Spinal cord (tissue), 10 donors: ENCODE results near the gene VMA21. TPM values are rescaled to one million over a fixed set of nuclear protein-coding genes. Genes with fewer than 3 reads are reported as not detected.
A peak's percentile ranks its signal among the peaks of the same experiment; 100 is the strongest.

Experiments used
- DNase-seq, 6 donors: peaks; one replicate each; pipeline versions ENCODE4 v3.0.0 to v3.0.0-alpha.2; 2013 to 2015; ENCODE audit warnings: low spot score in 6 of 6, low read depth in 4 of 6
- H3K27ac ChIP-seq: one replicate; pipeline ENCODE4 v1.5.1; 2013; ENCODE audit warnings: low read depth, low read length, control low read depth
- H3K27me3 ChIP-seq: one replicate; pipeline ENCODE4 v1.6.1; 2013; ENCODE audit warnings: low read length; ENCODE audit not compliant: control insufficient read depth, insufficient read depth
- H3K36me3 ChIP-seq: one replicate; pipeline ENCODE4 v1.6.1; 2013; ENCODE audit warnings: low read length; ENCODE audit not compliant: control insufficient read depth, insufficient read depth
- H3K4me1 ChIP-seq: one replicate; pipeline ENCODE4 v1.6.1; 2013; ENCODE audit warnings: low read length; ENCODE audit not compliant: control insufficient read depth, insufficient read depth
- H3K4me3 ChIP-seq: one replicate; pipeline ENCODE4 v1.5.1; 2013; ENCODE audit warnings: low read depth, low read length, control low read depth
- H3K9me3 ChIP-seq: one replicate; pipeline ENCODE4 v1.6.1; 2013; ENCODE audit warnings: low read length; ENCODE audit not compliant: control insufficient read depth, insufficient read depth
- WGBS: methylation state at CpG from one replicate; pipeline ENCODE4 v1.1.5; 2013; ENCODE audit warnings: missing lambda C conversion rate; ENCODE audit not compliant: insufficient coverage; 5-methylcytosine and 5-hydroxymethylcytosine counted together
- polyA plus RNA-seq, 2 donors: library from polyadenylated mRNA; unstranded; fragments of 120-200 nt; gene quantifications; one replicate each; pipeline ENCODE4 v1.2.1, GENCODE V29; 2013; ENCODE audit not compliant: insufficient read length in 2 of 2
- total RNA-seq, 2 donors: library from RNA; depleted of rRNA in 1 of 2; stranded (reverse); fragments of 120-200 nt in 1 of 2; fragments of >200 nt in 1 of 2; gene quantifications; one replicate each; pipeline versions ENCODE4 v1.2.3 to v1.2.4, GENCODE V29; 2013 to 2014
- donor health status: healthy.

VMA21 gene
- total and polyA plus RNA-seq, 4 donors = 34.4 to 104 (median 42.8) TPM

- H3K27ac ChIP-seq = no peak overlapping the region
- 84% methylated on average over 22 of the region's 22 CpGs for WGBS
- H3K27me3 ChIP-seq = no peaks in the 10 kb centered on the region
- H3K4me1 ChIP-seq = peaks cover 5% of the 10 kb centered on the region
- no peaks in the 10 kb centered on the region for H3K36me3 ChIP-seq
- H3K9me3 ChIP-seq = no peaks in the 10 kb centered on the region
- H3K4me3 ChIP-seq = no peak overlapping the region
- no peak for DNase-seq
Measured at GRCh38 chrX:151391722-151392121, 5.3 kb upstream of the VMA21 start.

- DNase-seq = peak in 1 of 6 donors; percentile 7
- H3K27ac ChIP-seq = no peak overlapping the region
- H3K27me3 ChIP-seq = no peaks in the 10 kb centered on the region
- no peaks in the 10 kb centered on the region for H3K36me3 ChIP-seq
- no CpG with 5 or more reads among the region's 1 CpG for WGBS
- peaks cover 5% of the 10 kb centered on the region for H3K4me1 ChIP-seq
- no peaks in the 10 kb centered on the region for H3K9me3 ChIP-seq
- H3K4me3 ChIP-seq = no peak overlapping the region
Measured at GRCh38 chrX:151393514-151393913, 3.5 kb upstream of the VMA21 start.

GRCh38 chrX:151396042-151396824 is 773 bp upstream of the VMA21 start:
- no peaks in the 10 kb centered on the region for H3K36me3 ChIP-seq
- 39% methylated on average over 15 of the region's 20 CpGs for WGBS

GRCh38 chrX:151397741-151398070 is 700 bp downstream of the VMA21 start:
- Histone ChIP-seq H3K4me1 (peaks cover 5% of the 10 kb centered on the region), H3K4me3 (peak overlapping the region; percentile 67), H3K9me3 (no peaks in the 10 kb centered on the region), H3K36me3 (no peaks in the 10 kb centered on the region), H3K27me3 (no peaks in the 10 kb centered on the region), H3K27ac (no peak overlapping the region)
- DNase-seq = no peak
- WGBS = no CpG with 5 or more reads among the region's 2 CpGs

More at GRCh38 chrX:151396042-151396824, 773 bp upstream of the VMA21 start:
- Histone ChIP-seq H3K9me3 (no peaks in the 10 kb centered on the region), H3K4me1 (peaks cover 5% of the 10 kb centered on the region), H3K27ac (peak overlapping the region; percentile 91), H3K4me3 (peak overlapping the region; percentile 51), H3K27me3 (no peaks in the 10 kb centered on the region)
- peak in 2 of 6 donors; percentile 8 to 21 for DNase-seq

GRCh38 chrX:151398346-151398745 is 1.3 kb downstream of the VMA21 start:
- no peak overlapping the region for H3K4me3 ChIP-seq
- no peak for DNase-seq

GRCh38 chrX:151402719-151403390 is 5.8 kb downstream of the VMA21 start:
- no peak for DNase-seq

More at GRCh38 chrX:151398346-151398745, 1.3 kb downstream of the VMA21 start:
- no peaks in the 10 kb centered on the region for H3K27me3 ChIP-seq
- peaks cover 5% of the 10 kb centered on the region for H3K4me1 ChIP-seq
- 64% methylated on average over 2 of the region's 3 CpGs for WGBS
- no peaks in the 10 kb centered on the region for H3K36me3 ChIP-seq
- H3K9me3 ChIP-seq = no peaks in the 10 kb centered on the region
- no peak overlapping the region for H3K27ac ChIP-seq

GRCh38 chrX:151416579-151416978 is 19.6 kb downstream of the VMA21 start:
- Histone ChIP-seq H3K9me3 (no peaks in the 10 kb centered on the region), H3K36me3 (no peaks in the 10 kb centered on the region), H3K27me3 (no peaks in the 10 kb centered on the region), H3K4me3 (no peak overlapping the region), H3K27ac (no peak overlapping the region), H3K4me1 (no peaks in the 10 kb centered on the region)
- no CpG with 5 or more reads among the region's 3 CpGs for WGBS
- DNase-seq = no peak

More at GRCh38 chrX:151402719-151403390, 5.8 kb downstream of the VMA21 start:
- WGBS = 83% methylated on average over 21 of the region's 22 CpGs
- Histone ChIP-seq H3K9me3 (no peaks in the 10 kb centered on the region), H3K4me3 (no peak overlapping the region), H3K27me3 (no peaks in the 10 kb centered on the region), H3K4me1 (no peaks in the 10 kb centered on the region), H3K36me3 (peaks cover 6% of the 10 kb centered on the region), H3K27ac (no peak overlapping the region)

- no CpG with 5 or more reads among the region's 3 CpGs for WGBS
- H3K27me3 ChIP-seq = no peaks in the 10 kb centered on the region
- peak in 2 of 6 donors; percentile 14 to 53 for DNase-seq
- no peaks in the 10 kb centered on the region for H3K9me3 ChIP-seq
- no peak overlapping the region for H3K27ac ChIP-seq
- H3K4me3 ChIP-seq = no peak overlapping the region
- H3K36me3 ChIP-seq = no peaks in the 10 kb centered on the region
- H3K4me1 ChIP-seq = no peaks in the 10 kb centered on the region
Measured at GRCh38 chrX:151419782-151420181, 22.8 kb downstream of the VMA21 start.

GRCh38 chrX:151424505-151424904 is 27.5 kb downstream of the VMA21 start:
- Histone ChIP-seq H3K4me3 (no peak overlapping the region), H3K27me3 (no peaks in the 10 kb centered on the region), H3K4me1 (no peaks in the 10 kb centered on the region), H3K27ac (no peak overlapping the region), H3K9me3 (no peaks in the 10 kb centered on the region), H3K36me3 (no peaks in the 10 kb centered on the region)
- WGBS = no CpG with 5 or more reads among the region's 2 CpGs
- no peak for DNase-seq

GRCh38 chrX:151448509-151448908 is 51.5 kb downstream of the VMA21 start:
- H3K4me3 ChIP-seq = no peak overlapping the region
- no peaks in the 10 kb centered on the region for H3K36me3 ChIP-seq
- no peaks in the 10 kb centered on the region for H3K4me1 ChIP-seq
- no peaks in the 10 kb centered on the region for H3K27me3 ChIP-seq
- no peaks in the 10 kb centered on the region for H3K9me3 ChIP-seq
- WGBS = no CpG with 5 or more reads among the region's 1 CpG
- H3K27ac ChIP-seq = no peak overlapping the region
- no peak for DNase-seq
